Measurements from ENCODE around the gene CEP83. TPM values are rescaled to one million over a fixed set of nuclear protein-coding genes. Genes with fewer than 3 reads are reported as not detected.

The CEP83 gene
- total and polyA plus RNA-seq, 2 experiments from 2014 or later, result 29.8 to 33.7 TPM

- TF ChIP-seq, protein P1, sequence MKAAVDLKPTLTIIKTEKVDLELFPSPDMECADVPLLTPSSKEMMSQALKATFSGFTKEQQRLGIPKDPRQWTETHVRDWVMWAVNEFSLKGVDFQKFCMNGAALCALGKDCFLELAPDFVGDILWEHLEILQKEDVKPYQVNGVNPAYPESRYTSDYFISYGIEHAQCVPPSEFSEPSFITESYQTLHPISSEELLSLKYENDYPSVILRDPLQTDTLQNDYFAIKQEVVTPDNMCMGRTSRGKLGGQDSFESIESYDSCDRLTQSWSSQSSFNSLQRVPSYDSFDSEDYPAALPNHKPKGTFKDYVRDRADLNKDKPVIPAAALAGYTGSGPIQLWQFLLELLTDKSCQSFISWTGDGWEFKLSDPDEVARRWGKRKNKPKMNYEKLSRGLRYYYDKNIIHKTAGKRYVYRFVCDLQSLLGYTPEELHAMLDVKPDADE (IDR thresholded peaks at IDR 0.05), result no peak
- TF ChIP-seq POLR2AphosphoS5 (IDR thresholded peaks at IDR 0.05; ENCODE audit: low read depth) (no peak), ZNF331 (CRISPR knock-in tag; IDR thresholded peaks at IDR 0.05; ENCODE audit: low read depth) (no peak), NANOG (IDR thresholded peaks at IDR 0.05; ENCODE audit: borderline replicate concordance) (no peak), ZNF114 (CRISPR knock-in tag; IDR thresholded peaks at IDR 0.05) (no peak), EZH2phosphoT487 (IDR thresholded peaks at IDR 0.05; ENCODE audit: unreplicated experiment) (no peak), REST (IDR thresholded peaks at IDR 0.05; ENCODE audit: unreplicated experiment) (no peak)
- H3K4me1 ChIP-seq (ENCODE audit: insufficient read depth), result peaks cover 46% of the 10 kb centered on the region
- no peak for ATAC-seq
- no peak for DNase-seq (ENCODE audit: low spot score)
- H3F3A ChIP-seq (replicated peaks; ENCODE audit: low read depth), result peaks cover 10% of the 10 kb centered on the region
- Mint-ChIP-seq H3K9me3 (peaks cover 7% of the 10 kb centered on the region; the same call in 2 of the 3 replicates), H3K27me3 (ENCODE audit: insufficient read depth, low read depth, poor library complexity) (peaks cover 20% of the 10 kb centered on the region), H3K27ac (no peak overlapping the region), H3K4me1 (peaks cover 53% of the 10 kb centered on the region), H3K4me3 (no peak overlapping the region), H3K36me3 (ENCODE audit: low read depth) (peaks cover 4% of the 10 kb centered on the region; the same call in 2 of the 3 replicates)
- no peak overlapping the region for H3K27ac ChIP-seq (ENCODE audit: low read depth)
- H3K36me3 ChIP-seq (ENCODE audit: insufficient read depth), result no peaks in the 10 kb centered on the region; the same call in 1 of the 2 replicates
- no peak overlapping the region for H2AFZ ChIP-seq
- no peaks in the 10 kb centered on the region for H3K27me3 ChIP-seq (ENCODE audit: insufficient read depth)
- H3K4me3 ChIP-seq, result no peak overlapping the region
- peaks cover 4% of the 10 kb centered on the region; the same call in 1 of the 2 replicates for H3K9me2 ChIP-seq (ENCODE audit: insufficient read depth)
- no peaks in the 10 kb centered on the region for H4K20me1 ChIP-seq (replicated peaks; ENCODE audit: insufficient read depth)
- H3K4me2 ChIP-seq, result no peak overlapping the region
- no peaks in the 10 kb centered on the region for H3K79me2 ChIP-seq (replicated peaks; ENCODE audit: insufficient read depth)
These were observed 201.1 kb downstream of the CEP83 start for GRCh38 chr12:94258593-94258992.

Other genes starting within 250 kb of the CEP83 start
- gene TMCC3, start 190.7 kb upstream of the CEP83 start, total RNA-seq (2014; rRNA removed; shearing (Covaris generic)), result 2.4 and 3.6 TPM in 2 replicates
- gene TMCC3, start 190.7 kb upstream of the CEP83 start, polyA plus RNA-seq (2016; fragmentation: Nextera tagmentation; extraction: Ambion mirVana), result 1.4 and 1.6 TPM in 2 replicates

Measured in GM23338 (cell line).